Fibroblast of lung (primary cell): ENCODE measurements around the gene SULT4A1.

Source experiments
- EZH2 ChIP-seq: IDR thresholded peaks from 2 replicates; pipeline ENCODE4 v1.5.1; 2012; ENCODE audit warnings: low read length, control low read depth, mild to moderate bottlenecking; ENCODE audit errors: missing control alignments
- TF ChIP-seq, protein P1 (sequence below), 2 donors: IDR thresholded peaks in 1 of 2; conservative IDR thresholded peaks in 1 of 2; 1 replicate in 1 of 2; 2 replicates in 1 of 2; pipeline ENCODE4 v1.5.1; 2011 to 2012; ENCODE audit warnings: low read length in 2 of 2, control low read depth in 1 of 2, inconsistent platforms in 1 of 2, low read depth in 1 of 2, mild to moderate bottlenecking in 1 of 2

DNA sequence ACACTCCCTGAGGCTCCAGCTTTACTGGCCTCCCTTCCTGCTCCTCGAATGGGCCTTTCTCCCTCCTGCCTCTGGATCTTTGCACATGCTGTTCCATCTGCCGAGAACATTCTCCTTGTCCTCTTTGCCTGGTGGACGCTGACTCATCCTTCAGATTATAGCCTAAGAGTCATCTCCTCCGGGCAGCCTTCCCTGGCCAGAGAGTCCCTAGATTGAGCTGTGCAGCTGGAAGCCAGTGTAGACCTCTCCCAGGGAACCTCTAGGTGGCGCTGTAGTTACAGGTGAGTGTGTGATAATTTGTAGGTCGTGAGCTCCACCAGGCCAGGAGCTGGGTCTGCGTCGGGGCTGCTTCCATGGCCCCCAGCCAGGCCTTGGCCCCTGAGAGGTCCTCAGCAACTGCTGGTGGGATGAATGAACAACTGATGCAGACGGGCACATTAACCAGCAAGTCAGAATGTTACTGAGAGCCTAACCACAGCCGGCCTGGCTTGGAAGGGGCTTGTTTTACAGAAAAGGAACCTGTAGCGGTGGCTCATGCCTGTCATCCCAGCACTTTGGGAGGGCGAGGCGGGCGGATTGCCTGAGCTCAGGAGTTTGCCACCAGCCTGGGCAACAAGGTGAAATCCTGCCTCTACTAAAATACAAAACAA lies 20.8 kb upstream of the SULT4A1 start:
- TF ChIP-seq, protein P1, sequence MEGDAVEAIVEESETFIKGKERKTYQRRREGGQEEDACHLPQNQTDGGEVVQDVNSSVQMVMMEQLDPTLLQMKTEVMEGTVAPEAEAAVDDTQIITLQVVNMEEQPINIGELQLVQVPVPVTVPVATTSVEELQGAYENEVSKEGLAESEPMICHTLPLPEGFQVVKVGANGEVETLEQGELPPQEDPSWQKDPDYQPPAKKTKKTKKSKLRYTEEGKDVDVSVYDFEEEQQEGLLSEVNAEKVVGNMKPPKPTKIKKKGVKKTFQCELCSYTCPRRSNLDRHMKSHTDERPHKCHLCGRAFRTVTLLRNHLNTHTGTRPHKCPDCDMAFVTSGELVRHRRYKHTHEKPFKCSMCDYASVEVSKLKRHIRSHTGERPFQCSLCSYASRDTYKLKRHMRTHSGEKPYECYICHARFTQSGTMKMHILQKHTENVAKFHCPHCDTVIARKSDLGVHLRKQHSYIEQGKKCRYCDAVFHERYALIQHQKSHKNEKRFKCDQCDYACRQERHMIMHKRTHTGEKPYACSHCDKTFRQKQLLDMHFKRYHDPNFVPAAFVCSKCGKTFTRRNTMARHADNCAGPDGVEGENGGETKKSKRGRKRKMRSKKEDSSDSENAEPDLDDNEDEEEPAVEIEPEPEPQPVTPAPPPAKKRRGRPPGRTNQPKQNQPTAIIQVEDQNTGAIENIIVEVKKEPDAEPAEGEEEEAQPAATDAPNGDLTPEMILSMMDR (conservative IDR thresholded peaks at IDR 0.05 in 1 of 2, IDR thresholded peaks at IDR 0.05 in 1 of 2; ENCODE audit: low read depth in 1 of 2, low read length in 2 of 2), result peak; percentile 40 to 67
- TF ChIP-seq EZH2, result no peak
